Endothelial cell of umbilical vein (primary cell): ENCODE measurements around the gene CLCC1. TPM values are rescaled to one million over a fixed set of nuclear protein-coding genes. Genes with fewer than 3 reads are reported as not detected.

Experiments used
- BruUV-seq: library from RNA; stranded (reverse); fragments of 400-500 nt; replicated peaks from 2 replicates; lab custom pipeline; 2021; lab: Mats Ljungman, UMichigan
- CTCF ChIA-PET: fragments of 300-600, 350-600 bp; sonication (Branson Sonifier 250); formaldehyde crosslinking; loops from one replicate; lab custom pipeline; 2021; ENCODE audit warnings: antibody characterized with exemption, inconsistent platforms; lab: Charles Lee
- POLR2A ChIA-PET: fragments of 300-600, 350-600 bp; sonication (Branson Sonifier 250); formaldehyde crosslinking; loops from one replicate; lab custom pipeline; 2021; ENCODE audit warnings: antibody characterized with exemption, inconsistent platforms; lab: Charles Lee
- DNase-seq: peaks from one replicate; pipeline ENCODE4 v3.0.0-alpha.2; 2011; ENCODE audit warnings: low read depth, low spot score
- FAIRE-seq: peaks from 2 replicates; lab custom pipeline; 2011; peaks lifted over from hg19 to GRCh38; lab: Jason Lieb, UNC
- H2AFZ ChIP-seq: 2 replicates; pipeline ENCODE4 v1.6.0; 2012; ENCODE audit warnings: low read depth, low read length, control low read depth, inconsistent platforms
- H3K27ac ChIP-seq: 2 replicates; pipeline ENCODE4 v1.5.1; 2011; ENCODE audit warnings: low read depth, mild to moderate bottlenecking, control low read depth, low read length, moderate library complexity; ENCODE audit not compliant: insufficient read depth
- H3K27me3 ChIP-seq, 2 experiments: 2 replicates each; pipeline versions ENCODE4 v1.6.0 to v1.6.1; 2011; ENCODE audit warnings: low read length in 2 of 2, mixed read lengths in 1 of 2; ENCODE audit not compliant: control insufficient read depth in 2 of 2, insufficient read depth in 2 of 2
- H3K36me3 ChIP-seq, 2 experiments: 2 replicates in 1 of 2; 3 replicates in 1 of 2; pipeline ENCODE4 v1.5.1; 2011; ENCODE audit warnings: low read length in 2 of 2, mild to moderate bottlenecking in 1 of 2, moderate library complexity in 1 of 2; ENCODE audit not compliant: control insufficient read depth in 2 of 2, insufficient read depth in 2 of 2; ENCODE audit errors: extremely low read depth in 1 of 2
- H3K4me1 ChIP-seq: 3 replicates; pipeline ENCODE4 v1.5.1; 2011; ENCODE audit warnings: mild to moderate bottlenecking, low read length; ENCODE audit not compliant: control insufficient read depth, insufficient read depth; ENCODE audit errors: extremely low read depth
- H3K4me2 ChIP-seq: 2 replicates; pipeline ENCODE4 v1.6.1; 2011; ENCODE audit warnings: low read length, control low read depth, mixed read lengths; ENCODE audit not compliant: insufficient read depth
- H3K4me3 ChIP-seq, 3 experiments: fragments of 200-600 bp in 1 of 3; sonication (generic), shearing (Covaris generic) in 1 of 3; replicated peaks in 1 of 3; 2 replicates each; pipeline ENCODE4 v1.5.1; 2011 to 2016; ENCODE audit warnings: control low read depth in 3 of 3, low read length in 3 of 3, mild to moderate bottlenecking in 2 of 3, inconsistent platforms in 1 of 3, low read depth in 1 of 3, moderate library complexity in 1 of 3; ENCODE audit not compliant: insufficient read depth in 1 of 3
- H3K79me2 ChIP-seq: 2 replicates; pipeline ENCODE4 v1.6.0; 2012; ENCODE audit warnings: low read length, inconsistent platforms; ENCODE audit not compliant: control insufficient read depth, insufficient read depth
- H3K9ac ChIP-seq: replicated peaks from 2 replicates; pipeline ENCODE3; 2011; ENCODE audit warnings: low read length, control low read depth; ENCODE audit not compliant: insufficient read depth; ENCODE audit errors: extremely low read depth
- H3K9me1 ChIP-seq: replicated peaks from 3 replicates; pipeline ENCODE4 v1.6.0; 2011; ENCODE audit warnings: mild to moderate bottlenecking, low read length; ENCODE audit not compliant: control insufficient read depth, insufficient read depth; ENCODE audit errors: extremely low read depth
- H3K9me3 ChIP-seq: replicated peaks from 2 replicates; pipeline ENCODE4 v1.5.1; 2012; ENCODE audit warnings: low read length, inconsistent platforms; ENCODE audit not compliant: control insufficient read depth, insufficient read depth
- H4K20me1 ChIP-seq: replicated peaks from 2 replicates; pipeline ENCODE3; 2011; ENCODE audit warnings: mild to moderate bottlenecking, low read length; ENCODE audit not compliant: control insufficient read depth, insufficient read depth; ENCODE audit errors: extremely low read depth
- EZH2 ChIP-seq: IDR thresholded peaks from 2 replicates; pipeline ENCODE4 v1.6.1; 2012; ENCODE audit warnings: borderline replicate concordance, low read depth, mild to moderate bottlenecking, moderate library complexity, low read length, inconsistent platforms; ENCODE audit not compliant: severe bottlenecking
- FOS ChIP-seq: IDR thresholded peaks from 2 replicates; pipeline ENCODE4 v1.6.1; 2011; ENCODE audit warnings: mild to moderate bottlenecking, low read length, moderate library complexity, borderline replicate concordance; ENCODE audit not compliant: insufficient read depth
- GATA2 ChIP-seq: IDR thresholded peaks from 2 replicates; pipeline ENCODE4 v1.7.0; 2011; ENCODE audit warnings: low read depth, mild to moderate bottlenecking, moderate library complexity, mixed read lengths, low read length; ENCODE audit not compliant: insufficient read length, insufficient read depth
- JUN ChIP-seq: IDR thresholded peaks from 2 replicates; pipeline ENCODE4 v1.6.1; 2011; ENCODE audit warnings: borderline replicate concordance, low read depth; ENCODE audit not compliant: insufficient read length, insufficient read depth
- MYC ChIP-seq: IDR thresholded peaks from one replicate; pipeline ENCODE4 v1.6.1; 2011; ENCODE audit warnings: mild to moderate bottlenecking, low read depth, low read length
- POLR2A ChIP-seq: IDR thresholded peaks from 2 replicates; pipeline ENCODE4 v1.6.1; 2012; ENCODE audit warnings: low read depth, mild to moderate bottlenecking, control low read depth, low read length
- POLR2AphosphoS5 ChIP-seq: IDR thresholded peaks from 2 replicates; pipeline ENCODE4 v1.6.1; 2012; ENCODE audit warnings: low read depth, mild to moderate bottlenecking, control low read depth, low read length, moderate library complexity; ENCODE audit not compliant: insufficient read depth
- dilution Hi-C: fragments of 300-500 bp; cut with MboI; formaldehyde crosslinking; loops from one replicate; pipeline ENCODE4 v1.15.0; 2019; ENCODE audit warnings: low sequenced_read_pairs; ENCODE audit not compliant: extremely low pct_ligation_motif_present
- intact Hi-C: fragments of 100-400 bp; cut with micrococcal nuclease; formaldehyde crosslinking; loops from one replicate; pipeline ENCODE4 v1.10.0; 2022
- polyA plus RNA-seq, 4 experiments: library from polyadenylated mRNA; depleted of rRNA in 3 of 4; stranded (reverse) in 3 of 4; unstranded in 1 of 4; fragments of >200 nt; gene quantifications; 2 replicates each; pipeline versions ENCODE4 v1.2.1 to v1.2.3, GENCODE V29; 2011 to 2012; ENCODE audit warnings: missing spikeins in 1 of 4
- total RNA-seq: library from RNA; stranded (reverse); gene quantifications from 2 replicates; pipeline ENCODE4 v1.2.3, GENCODE V29; 2021
- TF ChIP-seq, protein P1 (sequence below), 2 donors: IDR thresholded peaks; 1 replicate in 1 of 2; 2 replicates in 1 of 2; pipeline ENCODE4 v1.5.1; 2011; ENCODE audit warnings: low read length in 2 of 2, mild to moderate bottlenecking in 2 of 2, moderate library complexity in 2 of 2, control low read depth in 1 of 2, inconsistent platforms in 1 of 2, low read depth in 1 of 2; ENCODE audit not compliant: insufficient read depth in 1 of 2; ENCODE audit errors: extremely low read depth in 1 of 2
- TF ChIP-seq, protein P2 (sequence below): IDR thresholded peaks from 2 replicates; pipeline ENCODE4 v1.6.1; 2011; ENCODE audit not compliant: insufficient read depth, insufficient read length

The CLCC1 gene
- total and polyA plus RNA-seq, 2 donors (not counting 3 experiments of a cell fraction or from before 2014, with no cell fraction given) = 15.7 to 28.8 TPM

DNA sequence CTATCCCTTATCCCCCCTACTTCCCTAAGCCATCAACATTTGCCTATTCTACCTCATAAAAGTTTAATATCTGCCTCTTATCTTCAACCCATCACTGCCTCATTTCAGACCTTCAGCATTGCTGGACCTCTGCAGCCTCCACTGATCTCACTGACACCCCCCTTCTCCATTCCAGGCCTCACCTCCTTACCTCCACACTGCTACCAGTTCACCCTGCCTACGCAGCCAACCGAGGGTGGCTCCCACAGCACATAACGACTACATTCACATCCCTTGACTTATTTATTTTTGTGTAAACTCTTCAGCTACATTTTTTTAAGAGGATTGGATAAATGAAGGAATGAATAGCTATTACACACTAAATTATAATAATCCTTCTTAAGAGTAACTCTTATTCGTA lies 14.2 kb downstream of the CLCC1 start:
- FAIRE-seq = no peak
- H2AFZ ChIP-seq = no peak overlapping the region
- ChIA-PET CTCF (no interaction called here), POLR2A (interaction anchor here (1.2 kb wide), 1 partner anchor 127 kb away, joined by 3 read pairs; the partner anchor contains the start of gene TAF13)
- dilution Hi-C loops (no loop called here), intact Hi-C loops (no loop called here)
- peaks cover 25% of the 10 kb centered on the region for H3K79me2 ChIP-seq
- no peak overlapping the region for H3K27ac ChIP-seq
- no peaks in the 10 kb centered on the region for H3K9me1 ChIP-seq
- TF ChIP-seq POLR2A = no peak
- H3K4me3 ChIP-seq = no peak overlapping the region
- no peaks in the 10 kb centered on the region for H4K20me1 ChIP-seq
- no peaks in the 10 kb centered on the region for H3K27me3 ChIP-seq
- H3K9ac ChIP-seq = no peak overlapping the region
- H3K4me2 ChIP-seq = no peak overlapping the region
- no TSS peak for BruUV-seq
- DNase-seq = no peak
- H3K4me1 ChIP-seq = peaks cover 12% of the 10 kb centered on the region
- H3K36me3 ChIP-seq = peaks cover 0 to 4% of the 10 kb centered on the region in 2 experiments
- H3K9me3 ChIP-seq = no peaks in the 10 kb centered on the region

DNA sequence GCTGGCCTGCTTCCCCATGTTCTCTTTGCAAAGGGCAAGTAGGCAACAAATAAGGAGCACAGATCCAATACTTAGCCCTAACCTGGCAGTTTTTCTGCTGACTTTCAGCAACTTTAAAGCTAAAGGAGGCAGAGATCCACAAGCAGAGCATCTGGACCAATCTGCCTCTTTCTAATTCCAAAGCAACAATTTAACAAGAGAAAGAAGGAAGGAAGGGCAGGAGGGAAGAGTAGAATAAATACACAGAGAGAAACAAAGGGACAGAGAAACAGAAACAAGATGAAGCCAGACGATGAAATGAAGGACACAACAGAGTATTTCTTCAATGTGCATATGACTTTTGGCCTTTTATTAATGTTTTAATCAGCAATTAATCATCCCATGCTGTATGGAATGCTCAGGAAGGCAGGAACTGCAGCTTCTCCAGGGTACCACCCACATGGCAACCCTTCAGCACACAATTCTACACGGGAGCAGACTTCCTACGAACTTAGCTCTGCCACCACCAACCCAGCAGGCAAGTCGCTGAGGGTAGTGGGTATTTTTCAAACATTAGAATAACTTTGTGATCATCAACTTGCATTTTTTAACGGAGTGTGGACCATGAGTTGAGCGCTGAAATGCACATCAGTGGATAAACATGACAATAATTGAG lies 15.3 kb downstream of the CLCC1 start:
- TF ChIP-seq FOS (no peak), EZH2 (no peak), POLR2AphosphoS5 (no peak), POLR2A (no peak), JUN (no peak), MYC (no peak), GATA2 (no peak)
- TF ChIP-seq, protein P1, sequence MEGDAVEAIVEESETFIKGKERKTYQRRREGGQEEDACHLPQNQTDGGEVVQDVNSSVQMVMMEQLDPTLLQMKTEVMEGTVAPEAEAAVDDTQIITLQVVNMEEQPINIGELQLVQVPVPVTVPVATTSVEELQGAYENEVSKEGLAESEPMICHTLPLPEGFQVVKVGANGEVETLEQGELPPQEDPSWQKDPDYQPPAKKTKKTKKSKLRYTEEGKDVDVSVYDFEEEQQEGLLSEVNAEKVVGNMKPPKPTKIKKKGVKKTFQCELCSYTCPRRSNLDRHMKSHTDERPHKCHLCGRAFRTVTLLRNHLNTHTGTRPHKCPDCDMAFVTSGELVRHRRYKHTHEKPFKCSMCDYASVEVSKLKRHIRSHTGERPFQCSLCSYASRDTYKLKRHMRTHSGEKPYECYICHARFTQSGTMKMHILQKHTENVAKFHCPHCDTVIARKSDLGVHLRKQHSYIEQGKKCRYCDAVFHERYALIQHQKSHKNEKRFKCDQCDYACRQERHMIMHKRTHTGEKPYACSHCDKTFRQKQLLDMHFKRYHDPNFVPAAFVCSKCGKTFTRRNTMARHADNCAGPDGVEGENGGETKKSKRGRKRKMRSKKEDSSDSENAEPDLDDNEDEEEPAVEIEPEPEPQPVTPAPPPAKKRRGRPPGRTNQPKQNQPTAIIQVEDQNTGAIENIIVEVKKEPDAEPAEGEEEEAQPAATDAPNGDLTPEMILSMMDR (IDR thresholded peaks at IDR 0.05; ENCODE audit: extremely low read depth in 1 of 2, insufficient read depth in 1 of 2, low read depth in 1 of 2, low read length in 2 of 2) = no peak
- TF ChIP-seq, protein P2, sequence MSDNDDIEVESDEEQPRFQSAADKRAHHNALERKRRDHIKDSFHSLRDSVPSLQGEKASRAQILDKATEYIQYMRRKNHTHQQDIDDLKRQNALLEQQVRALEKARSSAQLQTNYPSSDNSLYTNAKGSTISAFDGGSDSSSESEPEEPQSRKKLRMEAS = no peak
- Histone ChIP-seq H4K20me1 (no peaks in the 10 kb centered on the region), H3K27me3 (no peaks in the 10 kb centered on the region), H3K27ac (no peak overlapping the region), H3K9me1 (no peaks in the 10 kb centered on the region), H3K36me3 (peaks cover 0 to 10% of the 10 kb centered on the region in 2 experiments), H3K4me2 (peak overlapping the region; percentile 74), H3K9me3 (no peaks in the 10 kb centered on the region), H2AFZ (peak overlapping the region; percentile 77), H3K79me2 (peaks cover 17% of the 10 kb centered on the region), H3K9ac (no peak overlapping the region), H3K4me1 (peaks cover 12% of the 10 kb centered on the region), H3K4me3 (peak overlapping the region in 1 of 3 experiments; percentile 1)
- no TSS peak for BruUV-seq
- dilution Hi-C loops (no loop called here), intact Hi-C loops (no loop called here)
- ChIA-PET CTCF (interaction anchor here (0.9 to 1.3 kb wide), 4 partner anchors 13 to 451 kb away, joined by 3 to 4 read pairs (median 4); a partner anchor contains a TSS), POLR2A (interaction anchor here (1.2 kb wide), 1 partner anchor 128 kb away, joined by 3 read pairs; the partner anchor contains the start of gene TAF13)
- peak; percentile 58 for DNase-seq
- peak; percentile 76 for FAIRE-seq
